Thyroid gland (tissue), 4 donors: ENCODE results near the gene SMG1. TPM values are rescaled to one million over a fixed set of nuclear protein-coding genes. Genes with fewer than 3 reads are reported as not detected.
"Not testable (repeated sequence)": the region's sequence is repeated elsewhere in the genome, so short reads cannot be mapped to it uniquely, and the experiment has no call there.

Experiments used
- DNase-seq, 2 donors: peaks; one replicate each; pipeline ENCODE4 v3.0.0-alpha.2; 2019
- H3K27ac ChIP-seq, 3 donors: fragments of 200-600 bp; sonication (generic); 1 replicate in 2 of 3; 2 replicates in 1 of 3; pipeline ENCODE4 v1.5.1; 2016 to 2019; ENCODE audit warnings: mild to moderate bottlenecking in 1 of 3, moderate library complexity in 1 of 3
- H3K27me3 ChIP-seq: fragments of 200-600 bp; sonication (generic); one replicate; pipeline ENCODE4 v1.5.1; 2019
- H3K36me3 ChIP-seq, 2 donors: fragments of 200-600 bp; sonication (generic); one replicate each; pipeline ENCODE4 v1.5.1; 2016 to 2019
- H3K4me1 ChIP-seq, 2 donors: fragments of 200-600 bp; sonication (generic); one replicate each; pipeline ENCODE4 v1.5.1; 2017 to 2019
- H3K4me3 ChIP-seq, 3 donors: fragments of 200-600 bp; sonication (generic); replicated peaks in 1 of 3; 1 replicate in 2 of 3; 2 replicates in 1 of 3; pipeline ENCODE4 v1.5.1; 2016; ENCODE audit warnings: mild to moderate bottlenecking in 1 of 3
- H3K9me3 ChIP-seq: fragments of 200-600 bp; sonication (generic); one replicate; pipeline ENCODE4 v1.5.1; 2017
- CTCF ChIP-seq, 6 experiments: fragments of 200-600 bp in 3 of 6; fragments of 450-650 bp in 3 of 6; sonication (generic) in 3 of 6; IDR thresholded peaks; one replicate each; pipeline ENCODE4 v1.5.1; 2016 to 2019; ENCODE audit warnings: antibody characterized with exemption in 6 of 6, mild to moderate bottlenecking in 2 of 6, inconsistent platforms in 1 of 6, moderate library complexity in 1 of 6
- WGBS, 2 donors: methylation state at CpG; one replicate each; pipeline ENCODE4 v1.1.5; 2017; 5-methylcytosine and 5-hydroxymethylcytosine counted together
- intact Hi-C: fragments of 100-400 bp; cut with DNase I; formaldehyde crosslinking; loops from one replicate; pipeline ENCODE4 v1.15.1; 2023
- total RNA-seq, 4 donors: library from RNA; depleted of rRNA; stranded (reverse); fragments of >200 nt; gene quantifications; one replicate each; pipeline ENCODE4 v1.2.3, GENCODE V29; 2016

SMG1 gene
- total RNA-seq, 4 donors from 2014 or later: 106 to 156 (median 125) TPM

GRCh38 chr16:18759598-18760520, 166.3 kb downstream of the SMG1 start:
- DNase-seq: peak; percentile 46 to 47
- H3K27me3 ChIP-seq, H3K36me3 ChIP-seq, H3K4me3 ChIP-seq, intact Hi-C loops, H3K27ac ChIP-seq, H3K4me1 ChIP-seq, H3K9me3 ChIP-seq: not testable (repeated sequence)
- 16 to 19% methylated on average over 18 of the region's 21 CpGs for WGBS, 2 donors
- TF ChIP-seq CTCF (IDR thresholded peaks at IDR 0.05): peak in 5 of 6 experiments; percentile 36 to 66 (median 53)

GRCh38 chr16:18757960-18758660, 168.1 kb downstream of the SMG1 start:
- H3K36me3 ChIP-seq, H3K9me3 ChIP-seq, intact Hi-C loops, H3K27ac ChIP-seq, H3K4me3 ChIP-seq, H3K4me1 ChIP-seq, DNase-seq, H3K27me3 ChIP-seq: not testable (repeated sequence)
- WGBS, 2 donors: 20% methylated on average over 1 of the region's 10 CpGs; no CpG with 5 or more reads in 1 of the 2 donors

GRCh38 chr16:18756639-18757038, 169.6 kb downstream of the SMG1 start:
- H3K4me1 ChIP-seq, intact Hi-C loops, H3K9me3 ChIP-seq, DNase-seq, H3K4me3 ChIP-seq, H3K27ac ChIP-seq, H3K36me3 ChIP-seq, H3K27me3 ChIP-seq: not testable (repeated sequence)
- WGBS, 2 donors: 54% methylated on average over 9 of the region's 9 CpGs

Other genes with a start within 250 kb of the SMG1 start
- 1,000 to 10,000 TPM; 1,414 to 3,144 (median 2,267) TPM for gene RPS15A, start 136.1 kb downstream of the SMG1 start, total RNA-seq
- 100 to 1,000 TPM; 178 to 278 (median 227) TPM for gene ARL6IP1, start 124.9 kb downstream of the SMG1 start, total RNA-seq
- under 1 TPM in 3 of 4 donors, not detected in 1; 0.11 to 0.94 (median 0.50) TPM for gene TMC7, start 57.5 kb upstream of the SMG1 start, total RNA-seq
- gene COQ7, start 141.2 kb upstream of the SMG1 start, total RNA-seq: 10 to 100 TPM; 26.4 to 41.9 (median 38.4) TPM
- gene ITPRIPL2, start 187.6 kb upstream of the SMG1 start, total RNA-seq: 10 to 100 TPM; 34.2 to 47.0 (median 39.7) TPM
- gene SYT17, start 241.8 kb upstream of the SMG1 start, total RNA-seq: 10 to 100 TPM in 1 of 4 donors, 1 to 10 TPM in 3; 2.8 to 17.2 (median 8.6) TPM